Stimulated activated CD8-positive, alpha-beta memory T cell treated with anti-CD3 and anti-CD28 coated beads, Interleukin-2, amount 100 ng/mL, for 1 hour (primary cell): ENCODE measurements around the gene DIPK2B.

Experiments
- DNase-seq, 2 donors: peaks; one replicate each; pipeline ENCODE4 v3.0.0-alpha.2; 2020; ENCODE audit warnings: low read depth in 2 of 2

The DIPK2B gene

DNA sequence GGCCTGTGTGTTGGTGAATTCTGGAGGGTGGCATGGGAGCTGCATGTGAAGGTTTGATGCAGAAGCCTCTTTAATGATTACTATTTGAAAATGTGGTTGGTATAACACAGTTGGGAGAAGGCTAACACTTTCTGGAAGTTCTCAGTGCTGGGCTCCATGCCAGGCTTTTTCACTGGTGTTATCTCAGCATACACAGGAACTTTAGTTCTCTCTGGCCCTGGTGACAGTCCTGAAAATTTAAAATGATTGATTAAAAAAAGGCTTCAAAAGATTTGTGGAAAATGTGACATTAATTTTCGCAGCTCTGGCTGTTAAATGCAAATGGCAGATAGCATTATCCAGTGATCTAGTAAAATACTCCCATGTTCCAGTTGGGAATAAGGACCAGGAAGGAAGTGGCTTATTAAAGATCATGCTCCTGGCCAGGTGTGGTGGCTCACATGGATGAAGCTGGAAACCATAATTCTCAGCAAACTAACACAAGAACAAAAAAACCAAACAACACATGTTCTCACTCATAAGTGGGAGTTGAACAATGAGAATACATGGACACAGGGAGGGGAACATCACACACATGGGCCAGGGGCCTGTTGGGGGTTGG, 36.6 kb downstream of the DIPK2B start:
- DNase-seq: no peak

DNA sequence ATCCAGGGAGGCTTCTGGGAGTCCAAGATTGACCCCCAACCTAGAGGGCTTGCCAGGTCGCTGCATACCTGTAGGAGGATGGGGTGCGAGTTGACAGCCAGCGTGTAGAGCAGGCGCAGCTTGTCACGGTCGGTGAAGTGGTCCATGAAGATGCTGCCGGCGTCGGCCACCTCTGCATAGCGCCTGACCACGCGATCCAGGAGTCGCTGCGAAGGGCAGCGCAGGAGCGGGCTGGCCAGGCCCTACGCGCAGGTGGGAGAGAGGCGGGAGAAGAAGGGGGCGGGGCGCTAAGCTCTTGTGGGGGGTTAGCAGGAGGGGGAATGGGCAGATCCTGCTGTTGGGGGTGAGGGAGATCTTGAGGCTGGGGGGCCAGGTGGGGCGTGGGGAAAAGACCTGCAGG, 43.0 kb downstream of the DIPK2B start:
- DNase-seq: no peak

DNA sequence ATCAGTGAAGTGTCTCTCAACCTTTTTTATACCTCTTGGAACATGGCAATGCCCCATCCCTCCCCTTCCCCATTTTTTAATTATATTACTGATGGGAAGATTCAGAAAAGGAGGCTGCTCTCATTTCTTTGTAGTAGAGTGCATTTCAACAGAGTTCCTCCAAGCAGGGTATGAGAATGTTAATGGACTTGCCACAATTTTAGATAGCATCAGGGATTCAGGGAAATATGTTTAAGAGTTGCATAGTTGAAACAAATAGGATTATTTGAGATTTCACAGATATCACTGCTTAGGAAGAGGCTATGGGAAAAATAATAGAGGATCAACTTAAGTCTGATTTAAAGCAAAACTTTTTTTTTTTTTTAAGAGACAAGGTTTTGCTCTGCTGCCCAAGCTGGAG, 46.2 kb downstream of the DIPK2B start:
- no peak for DNase-seq

DNA sequence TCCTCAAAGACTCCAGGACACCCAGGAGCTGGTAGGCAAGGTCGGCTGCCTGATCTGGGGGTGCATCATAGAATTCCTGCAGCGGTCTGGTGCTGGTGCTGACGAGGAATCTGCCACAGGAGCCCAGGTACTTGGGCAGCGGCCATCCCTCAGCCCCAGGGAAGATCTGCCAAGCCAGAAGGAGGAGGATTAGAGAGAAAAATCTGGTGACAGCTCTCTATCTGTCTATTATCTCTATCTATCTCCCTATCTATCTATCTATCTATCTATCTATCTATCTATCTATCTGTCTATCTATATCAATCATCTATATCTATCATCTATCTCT, 46.7 kb downstream of the DIPK2B start:
- DNase-seq: no peak
